HG02981 (cell line): ENCODE results near the gene IRAK1.

Source experiments
- ATAC-seq: cut with Tn5 transposase; IDR thresholded peaks from one replicate; pipeline ENCODE4 v1.9.1; 2021; ENCODE audit warnings: mild to moderate bottlenecking, moderate library complexity; ENCODE audit not compliant: unreplicated experiment

The IRAK1 gene

DNA sequence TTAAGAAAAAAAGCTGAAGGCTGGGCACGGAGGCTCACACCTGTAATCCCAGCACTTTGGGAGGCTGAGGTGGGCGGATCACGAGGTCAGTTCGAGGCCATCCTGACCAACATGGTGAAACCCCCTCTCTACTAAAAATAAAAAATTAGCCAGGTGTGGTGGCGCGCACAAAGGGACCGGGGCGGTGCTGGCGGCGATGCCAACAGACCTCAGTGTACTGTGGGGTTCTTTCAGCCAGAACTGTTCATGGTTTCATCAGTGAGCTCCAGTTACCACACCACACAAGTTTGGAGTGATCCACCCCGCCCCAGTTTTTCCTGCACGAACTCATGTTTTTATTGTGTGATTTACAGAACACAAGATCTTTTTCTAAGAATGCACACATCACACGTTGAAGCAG, 21.2 kb upstream of the IRAK1 start:
- ATAC-seq = no peak

DNA sequence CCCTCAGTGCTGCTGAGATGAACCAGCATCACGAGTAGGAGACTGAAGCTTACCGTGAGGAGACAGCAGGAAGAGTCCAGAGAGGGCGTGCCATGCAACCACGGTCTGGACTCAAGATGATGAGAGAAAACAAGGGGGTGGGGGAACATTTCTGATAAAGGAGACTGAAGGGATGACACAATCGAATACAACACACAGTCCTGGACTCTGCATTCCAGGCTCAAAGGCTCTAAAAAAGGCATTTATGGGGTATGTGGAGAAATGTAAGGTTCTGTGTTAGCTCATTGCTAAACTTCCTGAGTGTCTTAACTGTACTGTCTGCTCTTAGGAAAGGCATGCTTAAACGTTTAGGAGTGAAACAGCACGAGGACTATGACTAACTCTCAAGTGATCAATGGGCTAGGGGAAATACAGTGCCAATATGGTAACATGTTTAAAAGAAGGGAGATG, 20.6 kb upstream of the IRAK1 start:
- no peak for ATAC-seq

DNA sequence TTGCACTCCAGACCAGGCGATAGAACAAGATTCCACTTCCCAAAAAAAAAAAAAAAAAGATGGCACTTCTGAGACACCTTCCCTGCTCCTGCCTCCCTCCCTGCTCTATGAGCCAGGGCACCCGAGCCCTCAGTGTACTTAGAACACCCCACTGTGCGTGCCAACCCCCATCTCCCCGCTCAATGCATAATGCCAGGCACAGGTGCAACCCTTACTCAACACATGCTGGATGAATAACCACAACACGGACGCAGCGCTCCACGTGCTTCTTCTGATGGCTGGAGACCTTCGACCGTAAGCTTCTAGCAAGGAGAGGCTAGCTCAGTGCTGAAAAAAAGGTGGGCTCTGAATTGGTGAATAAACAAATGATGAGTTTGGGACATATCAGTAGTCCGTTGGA, 19.9 kb upstream of the IRAK1 start:
- ATAC-seq = no peak

- ATAC-seq = no peak
These were observed 19.0 kb upstream of the IRAK1 start for GRCh38 chrX:154038656-154039055.

- no peak for ATAC-seq
These were observed 18.1 kb upstream of the IRAK1 start for GRCh38 chrX:154037754-154038153.

DNA sequence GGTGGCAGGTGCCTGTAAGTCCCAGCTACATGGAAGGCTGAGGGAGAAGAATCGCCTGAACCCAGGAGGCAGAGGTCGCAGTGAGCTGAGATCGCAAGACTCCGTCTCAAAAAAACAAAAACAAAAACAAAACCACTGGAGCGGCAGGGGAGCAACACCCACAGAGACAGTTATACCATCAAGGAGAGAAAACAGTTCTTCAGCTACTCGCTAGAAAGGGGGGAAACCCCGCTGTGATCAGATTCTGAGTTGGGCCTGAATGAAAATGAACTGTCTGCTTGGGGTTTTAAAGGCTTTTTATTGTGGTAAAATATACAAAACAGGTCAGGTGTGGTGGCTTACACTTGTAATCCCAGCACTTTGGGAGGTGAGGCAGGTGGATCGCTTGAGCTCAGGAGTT, 16.8 kb upstream of the IRAK1 start:
- no peak for ATAC-seq

DNA sequence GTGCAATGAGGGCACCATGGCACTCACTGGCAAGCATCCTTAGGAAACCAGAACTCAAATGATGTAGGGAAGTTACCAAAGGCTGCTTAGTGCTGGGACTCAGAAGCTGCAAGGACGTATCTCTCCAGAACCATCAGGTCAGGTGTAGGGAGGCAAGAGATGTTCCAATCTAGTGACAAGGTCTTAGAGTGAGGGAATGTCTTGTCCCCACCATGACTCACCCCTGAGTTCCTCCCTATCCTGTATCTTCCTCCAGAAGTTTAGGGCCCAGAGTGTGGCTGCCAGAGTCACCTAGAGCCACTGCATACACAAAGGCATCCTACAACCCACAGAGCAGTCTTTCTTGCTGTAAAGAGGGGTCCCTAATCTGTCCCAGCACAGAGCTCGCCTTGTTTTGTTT, 14.1 kb upstream of the IRAK1 start:
- ATAC-seq = no peak

DNA sequence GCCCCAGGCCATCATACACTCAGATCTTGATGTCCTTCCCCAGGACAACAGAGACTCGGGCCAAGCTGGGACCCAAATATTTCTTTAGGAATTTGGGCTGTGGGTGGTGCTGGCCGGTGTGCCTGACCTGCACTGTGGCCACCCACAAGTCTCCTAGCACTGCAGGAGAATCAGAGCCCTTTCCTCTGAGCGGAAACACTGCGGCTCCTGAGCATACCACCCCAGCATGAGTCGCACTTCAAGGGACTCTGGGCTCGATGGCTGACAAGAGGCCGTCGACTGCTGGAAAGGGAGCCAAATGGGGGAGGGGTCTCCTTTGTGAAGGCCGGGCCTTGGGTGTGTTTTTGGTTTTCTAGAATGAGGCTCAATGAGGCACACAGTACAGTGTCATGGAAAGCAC, 13.0 kb upstream of the IRAK1 start:
- ATAC-seq = no peak

- ATAC-seq = no peak
These were observed 12.5 kb upstream of the IRAK1 start for GRCh38 chrX:154032160-154032559.

DNA sequence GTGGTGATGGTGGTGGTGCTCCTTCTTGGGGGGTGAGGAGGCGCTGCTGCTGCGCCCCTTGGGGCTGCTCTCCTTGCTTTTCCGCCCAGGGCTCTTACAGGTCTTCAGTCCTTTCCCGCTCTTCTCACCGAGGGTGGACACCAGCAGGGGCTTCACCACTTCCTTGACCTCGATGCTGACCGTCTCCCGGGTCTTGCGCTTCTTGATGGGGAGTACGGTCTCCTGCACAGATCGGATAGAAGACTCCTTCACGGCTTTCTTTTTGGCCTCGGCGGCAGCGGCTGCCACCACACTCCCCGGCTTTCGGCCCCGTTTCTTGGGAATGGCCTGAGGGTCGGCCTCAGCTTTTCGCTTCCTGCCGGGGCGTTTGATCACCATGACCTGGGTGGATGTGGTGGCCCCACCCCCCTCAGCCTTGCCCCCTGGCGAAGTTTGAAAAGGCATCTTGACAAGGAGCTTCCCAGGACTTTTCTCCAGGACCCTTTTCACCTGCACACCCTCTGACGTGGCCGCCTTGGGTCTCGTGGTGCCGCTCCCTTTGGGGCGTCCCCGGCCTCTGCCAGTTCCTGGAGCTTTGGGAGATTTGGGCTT, 11.1 kb upstream of the IRAK1 start:
- no peak for ATAC-seq

GRCh38 chrX:154030266-154030665, 10.6 kb upstream of the IRAK1 start:
- no peak for ATAC-seq

DNA sequence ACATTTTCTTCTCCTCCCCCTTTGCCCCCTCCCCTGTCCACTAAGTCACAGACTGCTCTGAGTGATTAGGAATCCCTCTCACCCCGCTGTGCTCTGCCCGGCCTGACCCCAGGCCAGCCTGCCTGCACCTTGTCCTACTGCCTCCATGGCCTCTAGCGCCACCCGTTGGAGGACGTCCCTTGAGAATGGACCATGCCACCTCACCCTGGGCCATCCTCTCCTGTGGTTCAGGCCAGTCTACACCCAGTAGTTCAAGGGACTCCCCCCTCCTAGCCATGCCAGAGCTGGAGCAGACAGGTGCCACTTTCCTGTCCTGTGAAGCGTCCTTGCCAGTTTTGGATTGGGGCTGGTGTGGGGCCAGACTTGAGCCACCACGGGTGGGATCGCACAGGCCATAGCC, 9.7 kb upstream of the IRAK1 start:
- no peak for ATAC-seq

DNA sequence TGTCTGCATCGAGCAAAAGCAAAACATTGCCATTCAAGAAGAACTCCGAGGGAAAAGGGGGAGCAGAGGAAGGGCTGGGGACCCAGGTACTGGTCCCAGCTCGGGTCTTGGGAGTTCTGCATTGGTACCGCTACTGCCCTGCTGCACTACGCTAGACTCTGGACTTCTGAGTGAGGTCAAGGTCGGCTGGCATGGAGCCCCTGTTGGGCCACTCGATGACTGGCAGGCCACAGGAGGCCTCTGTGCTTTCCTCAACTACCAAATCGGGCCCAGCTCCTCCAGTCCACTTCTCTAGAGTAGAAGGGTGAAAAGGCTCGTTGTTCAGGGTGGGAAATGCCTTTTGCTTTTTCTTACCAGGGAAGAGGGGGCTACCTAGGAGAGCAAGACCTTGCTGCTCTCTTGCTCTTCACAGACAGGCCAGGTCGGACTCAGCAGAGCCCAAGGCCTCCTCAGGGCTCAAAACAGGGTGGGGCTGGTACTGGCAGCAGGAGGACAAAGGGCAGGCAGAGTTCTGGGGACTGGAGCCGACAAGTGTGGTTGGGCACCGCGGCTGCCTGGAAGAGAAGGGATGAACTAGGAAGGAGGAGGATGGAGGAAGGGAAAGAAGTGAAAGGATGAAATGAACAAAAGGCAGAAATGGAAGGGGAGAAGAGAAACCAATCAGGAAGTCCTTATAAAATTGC, 8.9 kb upstream of the IRAK1 start:
- ATAC-seq = no peak

DNA sequence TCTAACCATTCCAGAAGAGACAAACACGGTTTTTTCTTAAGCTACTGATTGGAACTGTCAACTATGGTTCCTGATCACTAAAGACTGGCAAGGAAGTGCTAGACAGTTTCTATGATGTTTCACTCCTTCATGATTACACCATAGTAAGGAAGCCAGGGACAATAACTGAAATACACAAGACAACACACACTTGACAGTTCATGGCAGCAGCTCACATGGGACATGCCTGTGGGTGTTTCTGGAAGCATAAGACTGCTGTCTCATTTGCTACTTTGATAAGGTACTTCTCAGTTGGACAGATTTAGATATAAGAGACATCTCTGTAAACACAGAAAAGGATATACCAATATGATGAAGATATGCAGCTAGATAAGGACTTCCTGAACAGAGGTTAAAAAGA, 8.3 kb upstream of the IRAK1 start:
- ATAC-seq = no peak

GRCh38 chrX:154027022-154027402, 7.3 kb upstream of the IRAK1 start:
- no peak for ATAC-seq

GRCh38 chrX:154026136-154027021, 6.7 kb upstream of the IRAK1 start:
- no peak for ATAC-seq

- ATAC-seq = no peak
These were observed 5.5 kb upstream of the IRAK1 start for GRCh38 chrX:154025230-154025629.

- no peak for ATAC-seq
These were observed 4.6 kb upstream of the IRAK1 start for GRCh38 chrX:154024271-154024670.

DNA sequence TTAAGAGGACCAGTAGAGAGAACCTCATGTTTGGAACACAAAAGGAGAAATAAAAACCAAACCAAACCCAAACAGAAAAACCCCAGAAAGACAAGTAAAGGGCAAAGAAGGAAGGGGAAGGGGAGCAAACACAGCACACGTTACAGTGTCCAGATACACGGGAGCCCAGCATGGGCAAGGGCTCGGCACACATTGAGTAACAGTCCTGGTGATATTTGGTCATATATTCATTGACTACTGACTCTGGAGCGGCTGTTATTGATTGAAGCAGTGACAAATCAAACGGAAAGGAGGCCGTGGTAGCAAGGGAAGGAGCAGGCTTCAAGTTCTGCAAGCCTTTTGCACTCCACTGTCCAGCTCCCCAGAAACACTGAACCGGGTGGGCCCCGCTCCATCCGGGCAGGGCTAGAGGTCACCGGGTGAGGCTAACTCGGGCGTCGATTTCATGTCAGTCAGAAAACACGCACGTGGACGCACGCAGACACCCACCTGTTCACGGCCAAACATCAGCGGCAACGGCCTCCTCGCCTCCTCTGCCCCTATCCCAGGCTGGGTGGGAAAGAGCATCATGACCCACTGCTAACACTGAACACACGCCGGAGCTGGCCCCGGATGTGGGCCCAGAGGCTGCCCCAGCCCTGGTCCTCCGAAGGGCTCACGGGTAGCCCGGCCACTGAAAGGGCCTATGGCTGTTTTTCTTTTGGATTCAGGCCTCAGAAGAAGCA, 3.7 kb upstream of the IRAK1 start:
- no peak for ATAC-seq

DNA sequence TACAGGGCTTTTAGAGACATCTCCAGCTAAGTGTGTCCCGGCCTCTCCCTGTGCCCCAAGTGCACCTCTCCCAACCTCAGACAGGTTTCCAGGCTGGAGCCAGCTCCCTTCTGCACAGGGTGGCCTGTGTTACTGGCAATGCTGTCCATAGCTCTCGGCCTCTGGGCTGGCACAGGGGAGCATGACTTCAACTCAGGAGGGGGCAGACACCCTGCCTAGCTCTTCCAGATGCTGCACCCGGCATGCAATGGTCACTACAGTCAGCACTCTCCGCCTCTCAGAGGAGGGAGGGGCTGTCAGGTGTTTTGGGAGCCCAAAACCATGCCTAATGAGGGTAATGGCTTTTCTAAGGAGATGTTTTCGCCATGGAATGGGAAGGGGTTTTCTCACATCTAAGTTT, 2.4 kb upstream of the IRAK1 start:
- ATAC-seq = no peak

- no peak for ATAC-seq
These were observed 1.5 kb upstream of the IRAK1 start for GRCh38 chrX:154021131-154021611.
